ENCODE data around the gene TRIM61.
"Not testable (repeated sequence)": the region's sequence is repeated elsewhere in the genome, so short reads cannot be mapped to it uniquely, and the experiment has no call there.

- TF ChIP-seq USF2 (IDR thresholded peaks at IDR 0.05); MAZ (IDR thresholded peaks at IDR 0.05; ENCODE audit: borderline replicate concordance, low read depth, low read length); RFX5 (IDR thresholded peaks at IDR 0.05); CTCF (IDR thresholded peaks at IDR 0.05); EHMT2 (IDR thresholded peaks at IDR 0.05; ENCODE audit: low read depth); CHD4 (IDR thresholded peaks at IDR 0.05; ENCODE audit: borderline replicate concordance); NPAS2 (CRISPR knock-in tag; IDR thresholded peaks at IDR 0.05; ENCODE audit: borderline replicate concordance); MAX (IDR thresholded peaks at IDR 0.05); BHLHE40 (IDR thresholded peaks at IDR 0.05; ENCODE audit: low read depth, low read length); REST (IDR thresholded peaks at IDR 0.05); HES2 (IDR thresholded peaks at IDR 0.05): not testable (repeated sequence)
Measured at GRCh38 chr4:164996123-164996522, 18.7 kb upstream of the TRIM61 start.

Data from A549 (cell line).